Measurements from ENCODE around the gene BSDC1.
"Not testable (repeated sequence)": the region's sequence is repeated elsewhere in the genome, so short reads cannot be mapped to it uniquely, and the experiment has no call there.

BSDC1 gene, protein sequence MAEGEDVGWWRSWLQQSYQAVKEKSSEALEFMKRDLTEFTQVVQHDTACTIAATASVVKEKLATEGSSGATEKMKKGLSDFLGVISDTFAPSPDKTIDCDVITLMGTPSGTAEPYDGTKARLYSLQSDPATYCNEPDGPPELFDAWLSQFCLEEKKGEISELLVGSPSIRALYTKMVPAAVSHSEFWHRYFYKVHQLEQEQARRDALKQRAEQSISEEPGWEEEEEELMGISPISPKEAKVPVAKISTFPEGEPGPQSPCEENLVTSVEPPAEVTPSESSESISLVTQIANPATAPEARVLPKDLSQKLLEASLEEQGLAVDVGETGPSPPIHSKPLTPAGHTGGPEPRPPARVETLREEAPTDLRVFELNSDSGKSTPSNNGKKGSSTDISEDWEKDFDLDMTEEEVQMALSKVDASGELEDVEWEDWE

DNA sequence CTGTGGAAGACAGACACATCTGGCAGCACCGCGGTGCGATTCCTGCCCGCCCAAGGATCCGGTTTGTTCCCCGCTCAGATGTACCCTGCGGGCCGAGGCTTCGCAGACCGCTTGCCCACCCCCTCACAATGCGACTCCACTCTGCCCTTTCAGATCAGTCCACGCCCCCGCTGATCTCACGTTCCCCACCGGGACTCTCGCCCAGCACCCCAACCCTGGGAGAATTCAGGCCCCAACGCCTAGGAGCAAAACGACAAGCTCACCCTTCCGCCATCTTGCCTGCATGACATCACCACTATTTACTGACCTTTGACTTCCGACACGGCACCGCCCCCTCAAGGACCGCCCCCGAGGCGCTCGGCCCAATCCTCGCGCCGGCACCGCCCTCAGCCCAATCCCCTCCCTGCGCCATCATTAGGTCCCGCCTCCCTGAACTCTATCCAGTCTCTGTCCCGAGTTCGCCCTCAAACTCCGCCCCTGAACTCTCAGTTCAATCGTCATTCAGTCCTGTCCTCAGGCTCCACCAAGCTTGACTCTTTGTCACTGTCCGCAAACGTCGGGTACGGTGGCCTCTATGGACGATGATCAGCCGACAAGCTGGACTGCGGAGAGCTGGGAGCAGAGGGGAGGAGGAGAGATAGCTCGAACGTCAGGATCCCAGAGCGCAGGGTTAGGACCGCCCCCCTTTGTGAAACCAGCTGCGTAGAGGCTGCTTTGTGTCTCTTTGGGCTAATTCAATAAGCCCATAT, at the start of gene BSDC1:
TSS of gene BSDC1 (minus strand) at position 301 of the 749 bp plus-strand sequence. CDS start at position 274, 27 bp downstream.
- DNase-seq (ENCODE audit: low spot score): peak; percentile 99

DNA sequence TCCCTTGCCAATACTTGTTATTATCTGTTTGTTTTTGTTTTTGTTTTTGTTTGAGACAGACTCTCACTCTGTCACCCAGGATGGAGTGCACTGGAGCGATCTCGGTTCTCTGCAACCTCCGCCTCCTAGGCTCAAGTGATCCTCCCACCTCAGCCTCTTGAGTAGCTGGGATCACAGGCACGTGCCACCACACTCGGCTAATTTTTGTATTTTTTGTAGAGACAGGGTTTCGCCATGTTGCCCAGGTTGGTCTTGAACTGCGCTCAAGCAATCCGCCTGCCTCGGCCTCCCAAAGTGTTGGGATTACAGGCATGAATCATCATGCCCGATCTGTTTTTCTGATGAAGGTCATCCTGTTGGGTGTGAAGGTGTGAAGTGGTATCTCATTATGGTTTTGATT, 47.2 kb upstream of the BSDC1 start:
- DNase-seq (ENCODE audit: low spot score): not testable (repeated sequence)

DNA sequence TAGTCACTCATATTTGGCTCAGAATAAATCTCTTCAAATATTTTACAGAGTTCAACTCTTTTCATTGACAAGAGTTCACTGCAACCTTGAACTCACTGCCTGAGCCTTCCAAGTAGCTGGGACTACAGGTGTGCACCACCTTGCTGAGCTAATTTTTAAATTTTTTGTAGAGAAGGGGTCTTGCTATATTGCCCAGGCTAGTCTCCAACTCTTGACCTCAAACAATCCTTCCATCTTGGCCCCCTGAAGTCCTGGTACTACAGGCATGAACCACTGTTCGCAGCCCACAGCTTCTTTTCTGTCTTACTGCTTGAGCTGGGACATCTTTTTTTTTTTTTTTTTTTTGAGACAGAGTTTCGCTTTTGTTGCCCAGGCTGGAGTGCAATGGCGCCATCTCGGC, 44.5 kb upstream of the BSDC1 start:
- not testable (repeated sequence) for DNase-seq (ENCODE audit: low spot score)

- no peak for DNase-seq (ENCODE audit: low spot score)
Observed at GRCh38 chr1:32438136-32438535, 43.9 kb upstream of the BSDC1 start.

DNA sequence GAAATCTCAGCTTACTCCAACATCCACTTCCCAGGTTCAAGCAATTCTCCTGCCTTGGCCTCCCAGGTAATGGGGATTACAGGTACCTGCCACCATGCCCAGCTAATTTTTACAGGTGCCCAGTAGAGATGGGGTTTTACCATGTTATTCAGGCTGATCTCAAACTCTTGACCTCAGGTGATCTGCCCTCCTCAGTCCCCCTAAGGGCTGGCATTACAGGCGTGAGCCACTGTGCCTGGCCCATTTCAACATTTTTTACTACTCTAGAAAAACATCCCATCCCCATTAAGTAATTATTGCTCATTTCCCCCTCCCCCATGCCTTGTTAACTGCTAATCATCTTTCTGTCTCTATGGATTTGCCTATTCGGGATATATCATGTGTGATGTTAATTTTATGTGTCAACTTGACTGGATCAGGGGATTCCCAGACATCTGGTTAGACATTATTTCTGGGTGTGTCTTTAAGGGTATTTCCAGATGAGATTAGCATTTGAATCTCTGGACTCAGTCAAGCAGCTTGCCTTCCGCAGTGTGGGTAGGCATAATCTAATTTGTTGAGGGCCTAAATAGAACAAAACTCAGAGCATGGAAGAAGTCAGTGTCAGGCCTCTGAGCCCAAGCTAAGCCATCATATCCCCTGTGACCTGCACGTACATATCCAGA, 37.6 kb upstream of the BSDC1 start:
- no peak for DNase-seq (ENCODE audit: low spot score)

DNA sequence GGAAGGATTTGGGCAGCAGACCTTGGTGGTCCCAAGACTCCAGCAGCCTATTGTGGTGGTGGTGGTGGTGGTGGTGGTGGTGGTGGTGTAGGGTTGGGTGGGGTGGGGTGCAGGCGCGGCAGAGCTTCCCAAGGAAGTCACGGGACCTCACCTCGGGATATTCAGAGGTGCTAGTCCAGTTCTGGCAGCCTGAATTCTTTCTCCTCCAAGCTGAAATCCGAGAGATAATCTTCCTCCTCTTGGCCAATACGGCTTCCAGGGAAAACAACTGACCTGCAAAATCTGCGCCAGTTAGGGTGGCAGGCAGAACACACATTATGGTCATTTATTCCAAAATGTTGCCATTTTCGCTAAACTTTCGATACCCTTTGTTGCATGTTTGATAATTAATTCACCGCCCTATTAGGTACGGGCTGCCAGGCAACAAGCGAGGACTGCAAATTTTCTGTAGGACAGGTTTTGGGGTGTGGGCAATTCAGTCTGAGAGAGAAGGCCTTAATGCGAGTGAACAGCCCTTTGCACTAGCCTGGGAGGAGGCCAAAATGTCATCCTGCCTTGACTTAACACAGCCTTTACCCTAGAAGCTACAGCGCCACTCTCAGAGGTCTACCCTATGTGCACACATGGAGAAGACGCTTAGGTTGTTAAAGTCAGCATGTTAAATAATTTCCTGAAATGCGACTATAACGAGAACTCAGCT, 33.2 kb upstream of the BSDC1 start:
- DNase-seq (ENCODE audit: low spot score): no peak

- DNase-seq (ENCODE audit: low spot score): peak; percentile 64
Observed at GRCh38 chr1:32426489-32427255, 32.4 kb upstream of the BSDC1 start.

DNA sequence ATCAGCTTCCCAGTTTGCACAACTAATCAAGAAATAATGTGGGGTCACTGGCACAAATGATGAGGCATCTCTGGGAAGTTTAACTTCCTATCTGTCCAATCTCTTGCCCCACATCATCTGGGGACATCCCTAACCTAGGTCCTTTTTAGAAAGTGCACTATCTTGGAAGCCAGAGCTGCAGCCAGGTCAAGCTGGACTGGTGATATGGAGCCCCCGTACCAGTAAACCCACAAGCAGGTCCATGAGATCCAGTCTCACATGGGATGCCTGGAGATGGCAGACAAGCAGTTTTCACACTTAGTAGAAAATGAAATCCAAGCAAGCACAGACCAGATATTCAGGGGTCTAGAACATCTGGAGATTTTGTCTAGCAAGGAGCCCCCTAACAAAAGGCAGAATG, 27.5 kb upstream of the BSDC1 start:
- DNase-seq (ENCODE audit: low spot score): no peak

DNA sequence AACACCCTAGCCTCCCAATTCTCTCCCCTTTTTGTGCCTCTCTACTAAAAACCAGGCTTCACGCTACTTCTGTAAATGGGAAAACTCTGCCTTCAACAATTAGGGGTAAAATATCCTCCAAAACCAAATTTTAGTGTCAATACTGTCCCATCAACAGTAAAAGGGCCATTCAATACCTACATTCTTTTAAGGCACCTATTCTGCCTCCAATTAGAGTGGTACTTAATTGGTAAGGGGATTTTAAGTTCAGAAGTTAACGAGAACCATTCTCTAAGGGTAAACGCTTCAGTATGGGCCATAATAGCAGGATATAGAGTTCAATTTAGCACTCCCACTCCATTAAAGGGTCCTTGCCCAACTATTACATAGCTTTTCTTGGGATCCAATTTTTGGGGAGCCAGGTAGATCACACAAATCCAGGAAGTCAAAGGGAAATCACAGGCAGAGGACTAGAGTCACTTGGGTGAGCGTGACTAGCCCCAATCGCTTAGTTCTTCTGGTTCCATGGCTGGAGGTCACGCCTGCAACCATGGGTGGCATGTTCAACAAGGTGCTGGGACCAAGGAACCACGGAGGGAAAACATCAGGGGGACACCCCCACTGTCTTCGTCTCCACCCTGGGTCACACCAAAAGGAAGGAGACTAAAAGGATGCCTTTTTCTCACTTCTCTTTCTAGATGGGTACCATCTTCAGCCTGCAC, 20.1 kb upstream of the BSDC1 start:
- DNase-seq (ENCODE audit: low spot score): no peak

DNA sequence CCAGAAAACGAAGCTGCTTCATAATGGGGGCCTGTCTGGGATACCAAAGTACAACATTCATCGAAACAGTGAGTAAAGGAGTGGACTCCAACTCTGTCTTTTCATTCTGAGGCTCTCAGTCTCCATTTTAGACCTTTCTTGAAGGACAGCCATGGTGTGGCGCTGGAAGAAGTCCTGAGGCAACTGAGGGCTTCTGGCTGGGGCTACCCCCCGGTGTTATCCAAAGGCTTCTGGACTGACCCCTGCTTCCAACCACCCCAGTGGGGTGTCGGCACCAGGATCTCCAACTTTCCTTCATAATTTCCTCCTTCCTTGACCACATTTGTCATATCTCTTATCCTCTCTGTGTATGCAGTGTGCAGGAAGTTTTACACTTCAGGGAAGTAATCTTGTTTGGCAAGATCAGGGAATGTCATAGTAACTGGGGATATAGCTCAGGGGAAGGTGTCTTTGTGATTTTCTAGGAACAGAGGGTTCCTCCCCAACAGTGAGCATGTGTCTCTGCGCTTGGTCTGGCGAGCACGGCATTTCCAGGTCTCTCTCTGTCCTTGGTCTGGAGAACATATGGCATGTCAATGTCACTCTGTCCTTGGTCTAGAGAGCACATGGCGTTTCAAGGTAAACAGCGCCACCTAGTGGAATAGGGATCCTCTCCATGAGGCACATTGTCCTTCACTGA, 19.4 kb upstream of the BSDC1 start:
- DNase-seq (ENCODE audit: low spot score): no peak

- no peak for DNase-seq (ENCODE audit: low spot score)
Observed at GRCh38 chr1:32411261-32411660, 17.0 kb upstream of the BSDC1 start.

- DNase-seq (ENCODE audit: low spot score): no peak
Observed at GRCh38 chr1:32406629-32407111, 12.4 kb upstream of the BSDC1 start.

- DNase-seq (ENCODE audit: low spot score): no peak
Observed at GRCh38 chr1:32405672-32406467, 11.6 kb upstream of the BSDC1 start.

DNA sequence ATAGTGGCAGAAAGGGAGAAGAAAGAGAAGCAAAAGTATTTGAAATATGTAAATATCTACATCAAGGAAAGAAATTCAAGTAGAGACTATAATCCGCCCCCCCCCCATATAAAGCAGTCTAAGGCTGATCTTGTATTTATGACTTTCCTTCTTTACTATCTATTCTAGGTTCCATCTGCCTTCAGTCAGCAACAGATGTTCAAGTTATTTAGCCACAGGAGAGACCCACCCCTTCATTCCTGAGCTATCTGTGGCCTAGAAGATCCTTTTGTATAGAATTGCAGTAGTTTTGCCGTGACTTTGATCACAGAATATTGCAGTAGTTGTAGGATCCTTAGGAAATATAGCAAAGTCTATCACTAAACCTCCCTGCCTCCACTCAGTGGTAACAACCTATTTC, 10.7 kb upstream of the BSDC1 start:
- no peak for DNase-seq (ENCODE audit: low spot score)

DNA sequence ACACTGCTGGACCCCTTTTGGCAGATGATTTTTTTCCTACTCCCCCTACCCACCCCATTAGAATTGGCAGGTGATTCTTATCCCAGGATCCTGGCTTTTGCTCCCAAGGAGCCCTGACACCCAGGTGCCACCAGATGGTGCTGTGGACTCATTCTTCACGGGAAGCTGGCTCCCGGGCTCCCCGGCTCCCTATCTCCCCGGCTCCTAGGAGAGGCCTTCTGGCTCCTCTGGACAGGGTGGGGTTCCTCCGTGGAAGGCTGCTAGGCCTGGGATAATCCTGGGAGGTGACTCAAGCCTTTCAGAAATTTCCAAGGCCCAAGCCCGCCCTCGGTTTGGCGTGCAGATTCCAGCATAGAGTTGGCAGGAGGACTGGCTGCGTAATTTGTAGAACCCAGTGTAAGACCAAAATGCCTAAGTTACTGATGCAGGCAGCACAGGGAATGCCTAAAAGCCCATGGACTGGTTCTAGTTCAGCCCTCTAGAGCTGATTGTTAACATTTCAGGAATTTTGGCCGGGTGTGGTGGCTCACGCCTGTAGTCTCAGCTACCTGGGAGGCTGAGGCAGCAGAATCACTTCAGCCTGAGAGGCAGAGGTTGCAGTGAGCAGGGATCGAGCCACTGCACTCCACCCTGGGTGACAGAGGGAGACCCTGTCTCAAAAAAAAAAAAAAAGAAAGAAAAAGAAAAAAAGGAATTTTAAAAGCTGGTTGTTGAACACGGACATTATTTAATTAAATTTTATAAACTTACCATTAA, 6.8 kb upstream of the BSDC1 start:
- peak; percentile 87 for DNase-seq (ENCODE audit: low spot score)

GRCh38 chr1:32399843-32400242, 5.6 kb upstream of the BSDC1 start:
- no peak for DNase-seq (ENCODE audit: low spot score)

GRCh38 chr1:32398401-32398800, 4.2 kb upstream of the BSDC1 start:
- DNase-seq (ENCODE audit: low spot score): no peak

DNA sequence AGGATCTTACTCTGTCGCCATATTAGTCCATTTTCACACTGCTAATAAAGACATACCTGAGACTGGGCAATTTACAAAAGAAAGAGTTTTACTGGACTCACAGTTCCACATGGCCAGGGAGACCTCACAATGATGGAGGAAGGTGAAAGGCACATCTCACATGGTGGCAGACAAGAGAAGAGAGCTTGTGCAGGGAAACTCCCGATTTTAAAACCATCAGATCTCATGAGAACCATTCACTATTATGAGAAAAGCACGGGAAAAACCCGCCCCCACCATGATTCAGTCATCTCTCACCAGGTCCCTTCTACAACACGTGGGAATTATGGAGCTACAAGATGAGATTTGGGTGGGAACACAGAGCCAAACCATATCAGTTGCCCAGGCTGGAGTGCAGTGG, 2.3 kb upstream of the BSDC1 start:
- DNase-seq (ENCODE audit: low spot score): not testable (repeated sequence)

All from ecto neural progenitor cell (in vitro differentiated cells).